ENCODE measurements around the gene NUCKS1. TPM values are rescaled to one million over a fixed set of nuclear protein-coding genes. Genes with fewer than 3 reads are reported as not detected.

Gene NUCKS1
- polyA plus RNA-seq, 1 donor from 2014 or later = 134 TPM

DNA sequence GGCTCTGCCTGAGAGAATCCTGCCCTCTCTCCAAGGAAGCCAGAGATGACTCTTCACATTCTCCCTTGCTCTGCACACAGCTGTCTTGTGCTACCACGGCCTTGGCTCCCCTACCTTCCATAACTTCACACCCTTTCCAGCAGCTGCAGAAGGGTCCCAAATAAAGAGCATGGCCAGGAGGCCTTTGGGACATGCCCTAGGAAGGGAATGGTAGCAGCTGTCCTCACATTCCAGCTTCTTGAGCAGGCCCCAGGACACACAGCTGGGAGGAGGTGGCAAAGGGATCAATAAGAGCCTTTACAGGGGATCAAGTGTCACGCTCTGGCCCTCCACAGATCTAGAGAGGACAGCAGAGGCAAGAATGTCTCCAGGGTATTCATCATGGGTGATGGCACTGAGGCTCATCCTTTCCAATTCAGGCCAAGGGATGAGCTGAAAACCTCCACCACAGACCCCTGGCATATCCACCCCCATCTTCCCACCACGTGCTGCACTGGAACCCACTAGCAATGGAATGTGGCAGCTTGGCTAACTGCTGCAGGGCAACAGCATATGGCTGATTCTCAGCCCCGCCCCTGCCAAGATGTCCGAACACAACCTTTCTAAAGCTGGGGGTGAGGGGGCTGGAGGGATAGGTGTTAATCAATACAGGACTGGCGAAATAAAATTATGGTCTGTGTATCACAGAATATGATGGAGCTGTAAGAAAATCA is 43.1 kb upstream of the NUCKS1 start:
- Histone ChIP-seq H3K9me2 (ENCODE audit: insufficient read depth, low read length) (no peaks in the 10 kb centered on the region), H3K27me3 (ENCODE audit: insufficient read depth, low read depth, low read length) (no peaks in the 10 kb centered on the region), H3K27ac (ENCODE audit: low read length) (no peak overlapping the region), H2AFZ (ENCODE audit: low read depth, low read length) (no peak overlapping the region), H3F3A (ENCODE audit: insufficient read depth, low read length, poor library complexity, severe bottlenecking) (no peaks in the 10 kb centered on the region), H3K79me2 (replicated peaks; ENCODE audit: insufficient read depth, low read length) (no peaks in the 10 kb centered on the region), H4K20me1 (ENCODE audit: insufficient read depth) (no peaks in the 10 kb centered on the region), H3K36me3 (ENCODE audit: insufficient read depth, low read length) (peaks cover 7% of the 10 kb centered on the region), H3K4me2 (ENCODE audit: low read length) (no peak overlapping the region), H3K4me3 (ENCODE audit: low read length) (no peak overlapping the region), H3K9me3 (ENCODE audit: low read length) (no peaks in the 10 kb centered on the region), H3K9ac (ENCODE audit: low read length) (no peak overlapping the region)
- TF ChIP-seq, protein P1, sequence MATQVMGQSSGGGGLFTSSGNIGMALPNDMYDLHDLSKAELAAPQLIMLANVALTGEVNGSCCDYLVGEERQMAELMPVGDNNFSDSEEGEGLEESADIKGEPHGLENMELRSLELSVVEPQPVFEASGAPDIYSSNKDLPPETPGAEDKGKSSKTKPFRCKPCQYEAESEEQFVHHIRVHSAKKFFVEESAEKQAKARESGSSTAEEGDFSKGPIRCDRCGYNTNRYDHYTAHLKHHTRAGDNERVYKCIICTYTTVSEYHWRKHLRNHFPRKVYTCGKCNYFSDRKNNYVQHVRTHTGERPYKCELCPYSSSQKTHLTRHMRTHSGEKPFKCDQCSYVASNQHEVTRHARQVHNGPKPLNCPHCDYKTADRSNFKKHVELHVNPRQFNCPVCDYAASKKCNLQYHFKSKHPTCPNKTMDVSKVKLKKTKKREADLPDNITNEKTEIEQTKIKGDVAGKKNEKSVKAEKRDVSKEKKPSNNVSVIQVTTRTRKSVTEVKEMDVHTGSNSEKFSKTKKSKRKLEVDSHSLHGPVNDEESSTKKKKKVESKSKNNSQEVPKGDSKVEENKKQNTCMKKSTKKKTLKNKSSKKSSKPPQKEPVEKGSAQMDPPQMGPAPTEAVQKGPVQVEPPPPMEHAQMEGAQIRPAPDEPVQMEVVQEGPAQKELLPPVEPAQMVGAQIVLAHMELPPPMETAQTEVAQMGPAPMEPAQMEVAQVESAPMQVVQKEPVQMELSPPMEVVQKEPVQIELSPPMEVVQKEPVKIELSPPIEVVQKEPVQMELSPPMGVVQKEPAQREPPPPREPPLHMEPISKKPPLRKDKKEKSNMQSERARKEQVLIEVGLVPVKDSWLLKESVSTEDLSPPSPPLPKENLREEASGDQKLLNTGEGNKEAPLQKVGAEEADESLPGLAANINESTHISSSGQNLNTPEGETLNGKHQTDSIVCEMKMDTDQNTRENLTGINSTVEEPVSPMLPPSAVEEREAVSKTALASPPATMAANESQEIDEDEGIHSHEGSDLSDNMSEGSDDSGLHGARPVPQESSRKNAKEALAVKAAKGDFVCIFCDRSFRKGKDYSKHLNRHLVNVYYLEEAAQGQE (IDR thresholded peaks at IDR 0.05; ENCODE audit: borderline replicate concordance) = no peak
- TF ChIP-seq EZH2 (IDR thresholded peaks at IDR 0.05; ENCODE audit: borderline replicate concordance, insufficient read depth, low read length, poor library complexity, severe bottlenecking) (no peak), TAF1 (IDR thresholded peaks at IDR 0.05; ENCODE audit: low read depth) (no peak), SMC3 (conservative IDR thresholded peaks at IDR 0.05; ENCODE audit: poor library complexity) (no peak), MXI1 (conservative IDR thresholded peaks at IDR 0.05; ENCODE audit: poor library complexity, severe bottlenecking) (no peak), RAD21 (conservative IDR thresholded peaks at IDR 0.05) (no peak), POLR2AphosphoS5 (IDR thresholded peaks at IDR 0.05) (no peak), EP300 (conservative IDR thresholded peaks at IDR 0.05; ENCODE audit: poor library complexity, severe bottlenecking) (no peak)
- TF ChIP-seq, protein P2, sequence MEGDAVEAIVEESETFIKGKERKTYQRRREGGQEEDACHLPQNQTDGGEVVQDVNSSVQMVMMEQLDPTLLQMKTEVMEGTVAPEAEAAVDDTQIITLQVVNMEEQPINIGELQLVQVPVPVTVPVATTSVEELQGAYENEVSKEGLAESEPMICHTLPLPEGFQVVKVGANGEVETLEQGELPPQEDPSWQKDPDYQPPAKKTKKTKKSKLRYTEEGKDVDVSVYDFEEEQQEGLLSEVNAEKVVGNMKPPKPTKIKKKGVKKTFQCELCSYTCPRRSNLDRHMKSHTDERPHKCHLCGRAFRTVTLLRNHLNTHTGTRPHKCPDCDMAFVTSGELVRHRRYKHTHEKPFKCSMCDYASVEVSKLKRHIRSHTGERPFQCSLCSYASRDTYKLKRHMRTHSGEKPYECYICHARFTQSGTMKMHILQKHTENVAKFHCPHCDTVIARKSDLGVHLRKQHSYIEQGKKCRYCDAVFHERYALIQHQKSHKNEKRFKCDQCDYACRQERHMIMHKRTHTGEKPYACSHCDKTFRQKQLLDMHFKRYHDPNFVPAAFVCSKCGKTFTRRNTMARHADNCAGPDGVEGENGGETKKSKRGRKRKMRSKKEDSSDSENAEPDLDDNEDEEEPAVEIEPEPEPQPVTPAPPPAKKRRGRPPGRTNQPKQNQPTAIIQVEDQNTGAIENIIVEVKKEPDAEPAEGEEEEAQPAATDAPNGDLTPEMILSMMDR (IDR thresholded peaks at IDR 0.05; ENCODE audit: poor library complexity, severe bottlenecking) = no peak

DNA sequence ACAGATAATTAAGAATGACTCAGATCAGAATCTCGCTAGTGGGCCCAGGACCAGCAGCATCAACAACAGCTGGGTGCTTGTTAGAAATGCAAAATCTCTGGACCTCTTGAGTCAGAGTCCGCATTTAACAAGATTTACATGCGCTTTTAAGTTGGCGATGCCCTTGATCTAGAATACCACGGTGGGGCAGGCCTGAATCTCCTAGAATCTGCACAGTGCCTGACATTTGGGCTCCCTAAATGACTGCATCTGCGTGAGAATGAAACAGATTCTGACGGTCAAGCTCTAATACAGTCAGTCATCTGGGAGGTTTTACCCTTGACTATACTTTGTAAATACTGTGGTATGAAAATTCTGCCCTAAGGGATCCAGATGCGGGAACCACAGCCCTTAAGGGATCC is 42.5 kb upstream of the NUCKS1 start:
- H3K27ac ChIP-seq (ENCODE audit: low read length) = no peak overlapping the region
- H3K36me3 ChIP-seq (ENCODE audit: insufficient read depth, low read length) = peaks cover 7% of the 10 kb centered on the region
- H3K4me3 ChIP-seq (ENCODE audit: low read length) = no peak overlapping the region
- no peaks in the 10 kb centered on the region for H3K27me3 ChIP-seq (ENCODE audit: insufficient read depth, low read depth, low read length)
- no peaks in the 10 kb centered on the region for H3K9me2 ChIP-seq (ENCODE audit: insufficient read depth, low read length)
- H4K20me1 ChIP-seq (ENCODE audit: insufficient read depth) = no peaks in the 10 kb centered on the region
- no peaks in the 10 kb centered on the region for H3F3A ChIP-seq (ENCODE audit: insufficient read depth, low read length, poor library complexity, severe bottlenecking)
- no peak overlapping the region for H3K4me2 ChIP-seq (ENCODE audit: low read length)
- H2AFZ ChIP-seq (ENCODE audit: low read depth, low read length) = no peak overlapping the region
- no peaks in the 10 kb centered on the region for H3K79me2 ChIP-seq (replicated peaks; ENCODE audit: insufficient read depth, low read length)
- no peak overlapping the region for H3K9ac ChIP-seq (ENCODE audit: low read length)
- TF ChIP-seq EP300 (conservative IDR thresholded peaks at IDR 0.05; ENCODE audit: poor library complexity, severe bottlenecking) = no peak
- TF ChIP-seq, protein P1 (IDR thresholded peaks at IDR 0.05; ENCODE audit: borderline replicate concordance) = no peak
- no peak for TF ChIP-seq POLR2AphosphoS5 (IDR thresholded peaks at IDR 0.05)
- TF ChIP-seq, protein P2 (IDR thresholded peaks at IDR 0.05; ENCODE audit: poor library complexity, severe bottlenecking) = no peak
- no peak for TF ChIP-seq SMC3 (conservative IDR thresholded peaks at IDR 0.05; ENCODE audit: poor library complexity)
- TF ChIP-seq MXI1 (conservative IDR thresholded peaks at IDR 0.05; ENCODE audit: poor library complexity, severe bottlenecking) = no peak
- H3K9me3 ChIP-seq (ENCODE audit: low read length) = no peaks in the 10 kb centered on the region

Data from neural cell (in vitro differentiated cells).